GM10266 (cell line): Measurements from ENCODE around the gene TMEM208.

Experiments used
- DNase-seq: peaks from one replicate; pipeline ENCODE4 v3.0.0; 2012; ENCODE audit errors: extremely low spot score
- TF ChIP-seq, protein P1 (sequence below): IDR thresholded peaks from 2 replicates; pipeline ENCODE4 v1.5.1; 2012; ENCODE audit warnings: mild to moderate bottlenecking, low read depth; ENCODE audit not compliant: control insufficient read depth, insufficient read depth; ENCODE audit errors: missing control alignments

The TMEM208 gene

DNA sequence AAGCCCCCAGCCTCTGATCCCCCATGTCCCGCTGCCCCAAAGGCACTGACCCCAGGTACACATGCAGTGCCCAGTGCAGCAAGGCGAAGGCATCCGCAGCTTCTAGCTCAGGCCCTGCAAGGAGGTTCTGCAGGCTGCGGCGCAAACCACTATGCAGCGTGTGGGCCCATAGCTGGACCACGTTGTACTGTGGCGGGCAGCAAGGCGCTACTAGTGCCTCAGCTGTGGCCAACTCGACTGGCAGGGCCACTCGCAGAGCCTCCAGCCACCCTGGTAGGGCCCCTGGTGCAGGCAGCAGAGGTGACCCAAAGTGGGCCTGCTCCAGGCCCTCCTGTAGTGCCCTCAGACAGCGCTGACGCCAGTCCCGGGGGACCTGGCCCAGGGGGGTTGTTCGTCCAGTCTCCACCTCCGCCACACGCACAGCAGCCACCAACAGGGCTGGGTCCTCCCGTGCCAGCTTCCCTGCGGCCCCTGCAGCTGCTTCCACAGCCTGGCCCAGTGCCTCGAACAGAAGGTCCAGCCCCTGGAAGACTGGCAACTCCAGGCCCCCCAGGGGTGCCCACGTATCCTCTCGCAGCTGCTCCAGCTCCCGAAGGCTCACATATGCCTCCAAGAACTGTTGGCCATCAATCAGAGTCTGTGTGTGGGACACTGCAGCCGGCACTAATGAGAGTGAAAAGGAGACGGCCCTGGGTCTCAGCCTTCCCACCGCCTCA is 39.6 kb upstream of the TMEM208 start:
- no peak for DNase-seq

DNA sequence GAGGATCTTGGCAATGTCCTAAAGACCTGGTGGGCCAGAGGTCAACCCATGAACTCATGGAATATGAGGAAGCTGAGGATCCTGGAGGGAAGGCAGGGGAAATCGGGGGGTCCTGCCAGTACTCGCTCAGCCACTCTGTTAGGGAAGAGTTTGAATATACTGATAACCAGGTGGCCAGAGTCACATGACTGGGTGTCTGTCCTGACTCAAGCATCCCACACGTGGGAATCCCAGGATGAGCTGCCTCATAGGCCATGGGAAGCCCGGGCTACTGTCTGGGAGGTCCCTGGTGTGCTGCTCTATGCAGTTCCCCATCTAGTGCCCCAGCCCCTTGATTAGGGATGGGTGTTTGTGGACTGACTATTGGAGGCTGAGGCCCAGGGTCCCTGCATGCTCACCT is 38.6 kb upstream of the TMEM208 start:
- DNase-seq = no peak
- TF ChIP-seq, protein P1, sequence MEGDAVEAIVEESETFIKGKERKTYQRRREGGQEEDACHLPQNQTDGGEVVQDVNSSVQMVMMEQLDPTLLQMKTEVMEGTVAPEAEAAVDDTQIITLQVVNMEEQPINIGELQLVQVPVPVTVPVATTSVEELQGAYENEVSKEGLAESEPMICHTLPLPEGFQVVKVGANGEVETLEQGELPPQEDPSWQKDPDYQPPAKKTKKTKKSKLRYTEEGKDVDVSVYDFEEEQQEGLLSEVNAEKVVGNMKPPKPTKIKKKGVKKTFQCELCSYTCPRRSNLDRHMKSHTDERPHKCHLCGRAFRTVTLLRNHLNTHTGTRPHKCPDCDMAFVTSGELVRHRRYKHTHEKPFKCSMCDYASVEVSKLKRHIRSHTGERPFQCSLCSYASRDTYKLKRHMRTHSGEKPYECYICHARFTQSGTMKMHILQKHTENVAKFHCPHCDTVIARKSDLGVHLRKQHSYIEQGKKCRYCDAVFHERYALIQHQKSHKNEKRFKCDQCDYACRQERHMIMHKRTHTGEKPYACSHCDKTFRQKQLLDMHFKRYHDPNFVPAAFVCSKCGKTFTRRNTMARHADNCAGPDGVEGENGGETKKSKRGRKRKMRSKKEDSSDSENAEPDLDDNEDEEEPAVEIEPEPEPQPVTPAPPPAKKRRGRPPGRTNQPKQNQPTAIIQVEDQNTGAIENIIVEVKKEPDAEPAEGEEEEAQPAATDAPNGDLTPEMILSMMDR = no peak

More for the DNA sequence above, 39.6 kb upstream of the TMEM208 start:
- TF ChIP-seq, protein P1 = no peak

DNA sequence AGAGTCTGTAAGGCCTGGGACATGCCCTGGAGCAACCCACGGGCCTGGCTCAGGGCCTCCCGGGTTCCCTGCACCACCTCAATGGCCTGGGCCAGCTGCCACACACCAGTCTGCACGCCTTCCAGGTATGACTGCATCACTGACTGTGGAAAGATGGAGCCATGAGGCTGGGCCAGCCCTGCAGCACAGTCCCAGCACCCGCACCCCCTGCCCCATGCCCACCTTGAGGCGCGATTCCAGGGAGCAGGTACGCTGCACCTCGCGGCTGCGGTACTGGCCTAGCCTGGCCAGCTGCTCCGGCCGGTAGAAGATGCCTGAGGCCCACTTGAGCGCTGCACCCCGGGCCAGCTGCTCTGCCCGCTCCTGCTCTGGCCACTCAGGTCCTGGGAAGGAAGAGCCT is 38.1 kb upstream of the TMEM208 start:
- no peak for DNase-seq
- TF ChIP-seq, protein P1 = no peak

DNA sequence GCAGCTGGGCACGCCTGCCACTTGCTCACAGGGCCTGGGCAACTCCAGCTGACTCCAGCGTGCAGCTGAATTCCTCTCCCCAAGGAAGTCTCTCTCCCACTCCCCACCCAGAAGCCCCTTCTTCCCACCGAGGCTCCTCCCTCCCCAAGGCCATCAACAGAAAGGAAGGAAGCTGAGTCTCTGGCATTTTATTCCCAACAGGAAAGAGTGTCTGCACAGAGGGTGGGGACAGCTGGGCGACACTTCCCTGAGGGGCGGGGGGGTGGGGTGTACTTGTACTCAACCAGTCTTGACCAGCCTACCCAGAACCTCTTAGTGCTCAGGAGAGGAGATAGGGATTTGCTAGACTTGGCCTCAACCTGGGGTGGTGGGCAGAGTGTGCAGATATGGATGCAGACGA is 36.9 kb upstream of the TMEM208 start, which contains the start of gene EXOC3L1:
TSS of gene EXOC3L1 (minus strand) at position 96 of the 400 bp plus-strand sequence. CDS start 460 bp downstream, outside the sequence.
- DNase-seq = no peak
- TF ChIP-seq, protein P1 = no peak

DNA sequence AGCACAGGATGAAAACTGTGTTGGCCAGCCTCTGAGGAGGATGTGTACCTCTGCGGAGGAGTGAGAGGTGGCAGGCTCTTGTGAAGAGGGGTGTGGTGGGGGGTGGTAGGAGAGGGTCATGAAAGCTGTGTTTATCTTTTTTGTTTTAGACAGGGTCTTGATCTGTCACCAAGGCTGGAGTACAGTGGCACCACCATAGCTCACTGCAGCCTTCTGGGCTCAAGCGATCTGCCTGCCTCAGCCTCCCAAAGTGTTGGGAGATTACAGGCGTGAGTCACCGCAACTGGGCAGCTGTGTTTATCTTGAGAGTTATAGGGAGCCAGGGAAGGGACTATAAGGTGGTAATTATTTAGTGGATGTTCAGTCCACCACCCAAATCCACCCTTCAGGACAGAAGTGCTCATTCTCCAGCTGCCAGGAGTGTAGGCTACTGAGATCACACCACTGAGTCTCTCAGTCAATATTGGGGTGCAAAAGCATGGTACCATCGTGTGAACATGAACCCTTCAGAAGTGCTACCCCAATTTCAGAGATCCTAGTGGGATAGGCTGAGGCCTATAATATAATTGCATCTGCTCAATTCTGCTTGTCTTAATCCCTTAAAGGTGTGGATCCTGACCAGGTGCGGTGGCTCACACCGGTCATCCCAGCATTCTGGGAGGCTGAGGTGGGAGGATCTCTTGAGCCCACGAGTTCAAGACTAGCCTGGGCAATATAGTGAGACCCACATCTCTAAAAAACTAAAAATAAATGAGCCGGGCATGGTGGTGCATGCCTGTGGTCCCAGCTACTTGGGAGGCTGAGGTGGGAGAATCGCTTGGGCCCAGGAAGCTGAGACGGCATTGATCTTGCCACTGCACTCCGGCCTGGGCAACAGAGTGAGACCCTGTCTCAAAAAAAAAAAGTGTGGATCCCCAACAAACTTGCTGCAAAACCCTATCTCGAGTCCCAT is 36.2 kb upstream of the TMEM208 start:
- DNase-seq = no peak
- TF ChIP-seq, protein P1 = no peak

DNA sequence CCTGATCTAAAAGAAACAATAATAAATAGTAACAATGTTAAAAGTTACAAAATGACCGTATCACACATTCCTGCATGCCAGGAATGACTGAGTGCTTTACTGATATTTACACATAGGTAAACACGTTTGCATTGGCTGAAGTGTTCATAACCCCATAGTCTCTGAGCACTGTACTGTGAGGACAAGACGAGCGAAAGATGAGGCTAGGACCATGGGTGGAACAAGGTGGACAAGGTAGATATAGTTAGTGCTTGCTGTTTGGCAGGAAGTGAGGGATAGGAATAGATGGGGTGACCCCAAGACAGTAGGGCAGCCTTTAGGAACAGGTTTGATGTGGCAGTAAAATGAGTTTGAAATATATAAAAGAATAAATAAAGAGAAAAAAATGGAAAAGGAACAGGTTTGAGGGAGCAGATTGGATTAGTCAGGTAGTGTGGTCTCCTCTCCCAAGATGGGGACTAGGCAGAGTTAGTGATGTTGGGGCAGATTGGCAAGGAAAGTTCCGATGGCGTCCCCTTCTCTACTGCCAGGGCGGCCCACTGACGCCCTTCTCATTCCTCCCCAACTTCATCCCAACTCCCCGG is 35.4 kb upstream of the TMEM208 start:
- TF ChIP-seq, protein P1 = no peak
- DNase-seq = peak; percentile 22
